HG02623 (cell line): ENCODE data around the gene PRKN.
"Not testable (repeated sequence)": the region's sequence is repeated elsewhere in the genome, so short reads cannot be mapped to it uniquely, and the experiment has no call there.

Experiments
- ATAC-seq: cut with Tn5 transposase; IDR thresholded peaks from one replicate; pipeline ENCODE4 v1.9.1; 2021; ENCODE audit warnings: moderate library complexity; ENCODE audit not compliant: unreplicated experiment

PRKN gene

DNA sequence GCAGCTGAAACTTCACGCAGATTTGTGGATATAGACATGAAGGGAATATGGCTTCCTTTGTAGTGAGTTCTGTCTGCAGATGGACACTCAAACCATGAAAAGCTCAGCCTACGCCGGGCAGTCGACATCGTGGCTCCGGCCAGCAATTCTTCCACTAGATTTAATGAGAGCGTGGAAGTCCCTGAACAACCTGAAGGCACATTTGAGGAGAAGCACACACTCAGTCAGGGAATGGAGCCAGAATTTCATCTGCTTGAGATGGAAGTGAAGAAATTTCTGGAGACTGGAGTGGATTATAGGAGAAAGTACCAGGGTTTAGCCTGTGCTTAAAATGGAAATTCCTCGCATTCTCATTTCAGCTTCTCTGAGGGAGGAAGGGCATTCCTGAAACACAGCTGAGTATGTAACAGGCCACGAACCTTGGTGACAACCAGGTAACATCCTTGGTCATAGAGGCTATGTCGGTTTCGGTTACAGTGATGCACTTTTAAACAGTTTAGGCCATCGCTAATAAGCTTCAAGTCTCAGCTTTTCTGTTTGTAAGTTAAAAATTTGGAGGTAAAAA, 1373.2 kb downstream of the PRKN start:
- no peak for ATAC-seq

GRCh38 chr6:161353208-161353613, 1374.4 kb downstream of the PRKN start:
- no peak for ATAC-seq

GRCh38 chr6:161351858-161352257, 1375.7 kb downstream of the PRKN start:
- no peak for ATAC-seq

GRCh38 chr6:161349886-161350285, 1377.7 kb downstream of the PRKN start:
- ATAC-seq, result no peak

GRCh38 chr6:161348628-161348994, 1379.0 kb downstream of the PRKN start:
- ATAC-seq, result no peak

GRCh38 chr6:161347988-161348627, 1379.5 kb downstream of the PRKN start:
- ATAC-seq, result no peak

GRCh38 chr6:161347125-161347524, 1380.4 kb downstream of the PRKN start:
- ATAC-seq, result no peak

DNA sequence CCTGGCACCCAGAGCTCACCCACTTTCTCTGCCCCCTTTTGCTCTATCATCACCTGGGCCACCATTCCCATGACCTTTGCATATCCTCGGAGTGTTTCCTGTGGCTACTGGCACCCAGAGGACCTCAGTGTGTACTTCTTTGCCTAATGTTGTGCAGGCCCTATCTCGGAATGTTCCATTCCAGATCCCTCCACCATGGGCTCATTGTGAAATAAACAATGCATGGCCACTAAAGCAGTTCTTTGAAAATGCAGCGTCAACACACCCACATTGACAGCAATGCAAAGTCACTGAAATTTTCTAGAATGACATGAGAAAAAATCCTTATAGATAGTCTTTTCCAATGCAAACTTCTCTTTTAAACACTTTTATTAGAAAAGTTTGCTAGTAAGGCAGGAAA, 1380.8 kb downstream of the PRKN start:
- ATAC-seq, result no peak

GRCh38 chr6:161344626-161345025, 1382.9 kb downstream of the PRKN start:
- ATAC-seq, result no peak

- no peak for ATAC-seq
These were observed 1385.5 kb downstream of the PRKN start for GRCh38 chr6:161342039-161342438.

DNA sequence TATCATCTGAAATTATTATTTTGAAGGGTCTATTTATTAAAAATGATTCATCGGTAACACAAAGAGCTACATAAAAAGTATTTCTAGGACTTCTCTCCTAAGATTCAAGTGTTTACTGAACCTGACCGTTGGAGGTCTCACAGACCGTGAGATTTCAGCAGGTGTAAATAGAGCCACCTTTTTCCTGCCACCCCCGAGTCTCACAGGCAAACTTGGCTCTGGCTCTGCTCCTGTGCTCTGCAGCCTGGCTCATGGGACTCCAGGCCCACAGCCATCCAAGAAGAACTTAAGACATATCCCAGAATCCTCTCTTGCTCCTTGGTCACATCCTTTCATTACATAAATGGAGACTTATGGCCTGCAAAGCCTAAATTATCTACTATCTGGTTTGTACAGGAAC, 1385.9 kb downstream of the PRKN start:
- no peak for ATAC-seq

- ATAC-seq, result no peak
These were observed 1389.6 kb downstream of the PRKN start for GRCh38 chr6:161338015-161338414.

DNA sequence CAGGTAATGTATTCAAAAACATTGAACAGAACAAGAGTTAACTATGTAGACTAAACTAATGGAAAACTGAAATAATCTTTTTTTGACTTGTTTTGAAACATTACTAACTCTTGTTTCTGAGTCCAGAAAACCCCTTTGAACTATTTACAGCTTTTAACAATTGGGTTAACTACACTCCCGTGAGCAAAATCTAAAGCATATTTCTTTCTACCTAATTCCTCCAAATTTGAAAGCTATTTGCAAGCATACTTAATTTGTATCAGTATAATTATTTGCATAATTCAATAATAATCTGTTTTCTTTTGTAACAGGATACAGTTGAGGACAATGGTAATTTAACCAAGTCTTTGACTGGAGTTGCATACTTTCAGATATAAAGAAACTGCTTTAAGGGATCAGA, 1391.1 kb downstream of the PRKN start:
- no peak for ATAC-seq

DNA sequence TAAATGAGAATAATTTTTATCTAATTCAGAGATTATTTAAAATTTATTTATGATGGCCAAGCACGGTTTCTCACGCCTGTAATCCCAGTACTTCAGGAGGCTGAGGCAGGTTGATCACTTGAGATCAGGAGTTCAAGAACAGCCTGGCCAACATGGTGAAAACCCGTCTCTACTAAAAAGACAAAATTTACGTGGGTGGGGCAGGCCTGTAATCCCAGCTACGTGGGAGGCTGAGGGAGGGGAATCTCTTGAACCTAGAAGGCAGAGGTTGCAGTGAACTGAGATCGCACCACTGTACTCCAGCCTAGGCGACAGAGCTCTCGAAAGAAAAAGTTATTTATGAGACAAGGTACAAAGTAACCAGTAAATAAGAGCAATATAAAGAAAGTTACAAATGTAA, 1394.2 kb downstream of the PRKN start:
- no peak for ATAC-seq

- not testable (repeated sequence) for ATAC-seq
These were observed 1396.0 kb downstream of the PRKN start for GRCh38 chr6:161331402-161332081.

DNA sequence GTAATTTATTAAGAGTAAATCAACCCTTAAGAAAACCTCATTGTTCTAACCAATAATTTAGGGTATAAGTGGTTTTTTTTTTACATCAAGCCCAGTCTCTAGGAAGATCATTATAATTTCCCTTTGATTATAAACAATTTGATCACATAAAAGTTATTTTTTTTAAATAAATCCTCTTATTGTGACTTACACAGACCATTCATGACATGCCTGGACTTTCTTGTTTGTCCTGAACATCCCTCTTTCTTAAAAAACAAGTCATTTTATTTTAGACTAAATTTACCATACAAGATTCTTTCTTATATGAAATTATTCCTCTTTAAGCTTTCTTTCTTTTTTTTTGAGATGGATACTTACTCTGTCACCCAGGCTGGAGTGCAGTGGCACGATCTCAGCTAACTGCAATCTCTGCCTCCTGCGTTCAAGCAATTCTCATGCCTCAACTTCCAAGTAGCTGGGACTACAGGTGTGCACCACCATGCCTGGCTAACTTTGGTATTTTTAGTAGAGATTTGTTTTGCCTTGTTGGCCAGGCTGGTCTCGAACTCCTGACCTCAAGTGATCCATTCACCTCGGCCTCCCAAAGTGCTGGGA, 1400.1 kb downstream of the PRKN start:
- no peak for ATAC-seq

GRCh38 chr6:161319231-161319630, 1408.3 kb downstream of the PRKN start:
- ATAC-seq, result no peak

DNA sequence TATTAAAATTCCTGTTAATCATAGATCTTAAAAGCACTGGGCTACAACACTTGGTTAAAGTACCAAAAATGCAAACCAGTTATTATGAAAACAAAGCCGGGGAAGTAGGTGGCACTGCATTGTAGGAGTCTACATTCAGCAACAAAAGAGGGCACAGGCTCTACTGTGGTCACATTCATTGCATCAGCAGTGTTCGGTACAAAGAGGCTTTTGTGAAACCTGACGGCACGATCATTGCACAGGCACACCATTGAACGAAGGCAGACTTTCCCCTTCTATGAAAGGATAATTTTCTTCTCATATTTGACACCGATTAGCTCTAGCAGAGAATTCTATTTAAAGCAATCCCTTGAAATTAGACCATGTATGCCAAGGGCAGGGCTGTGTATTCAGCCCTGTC, 1409.1 kb downstream of the PRKN start:
- ATAC-seq, result no peak

DNA sequence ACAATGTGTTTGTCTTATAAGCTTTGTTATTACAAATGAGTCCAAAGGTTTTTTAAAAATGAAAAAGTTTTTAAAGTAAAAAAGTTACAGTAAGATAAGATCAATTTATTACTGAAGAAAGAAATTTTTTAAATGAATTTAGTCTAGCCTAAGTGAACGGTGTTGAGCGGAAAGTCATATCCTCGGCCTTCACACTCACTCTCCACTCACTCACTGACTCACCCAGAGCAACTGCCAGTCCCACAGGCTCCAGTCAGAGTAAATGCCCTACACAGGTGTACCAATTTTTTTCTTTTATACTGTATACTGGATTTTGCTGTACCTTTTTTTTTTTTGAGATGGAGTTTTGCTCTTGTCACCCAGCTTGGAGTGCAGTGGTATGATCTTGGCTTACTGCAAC, 1411.0 kb downstream of the PRKN start:
- no peak for ATAC-seq

DNA sequence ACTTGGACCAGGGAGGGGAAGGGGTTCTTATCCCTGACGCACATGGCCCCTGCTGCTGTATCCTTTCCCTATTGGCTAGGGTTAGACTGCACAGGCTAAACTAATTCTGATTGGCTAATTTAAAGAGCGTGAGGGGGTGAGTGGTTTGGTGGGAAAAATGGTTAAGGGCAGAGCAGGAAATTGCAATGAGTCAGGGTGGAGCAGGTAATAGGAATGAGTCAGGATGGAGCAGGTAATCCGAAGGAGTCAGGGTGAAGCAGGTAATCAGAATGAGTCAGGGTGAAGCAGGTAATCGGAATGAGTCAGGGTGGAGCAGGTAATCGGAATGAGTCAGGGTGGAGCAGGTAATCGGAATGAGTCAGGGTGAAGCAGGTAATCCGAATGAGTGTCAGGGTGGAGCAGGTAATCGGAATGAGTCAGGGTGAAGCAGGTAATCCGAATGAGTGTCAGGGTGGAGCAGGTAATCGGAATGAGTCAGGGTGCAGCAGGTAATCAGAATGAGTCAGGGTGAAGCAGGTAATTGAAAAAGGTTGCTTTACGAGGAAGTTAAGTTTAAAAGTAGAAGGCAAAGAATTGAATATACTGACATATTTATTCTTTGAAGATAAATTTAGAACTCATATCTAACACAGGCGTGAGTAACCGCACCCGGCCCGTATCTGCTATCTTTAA, 1412.2 kb downstream of the PRKN start:
- not testable (repeated sequence) for ATAC-seq

DNA sequence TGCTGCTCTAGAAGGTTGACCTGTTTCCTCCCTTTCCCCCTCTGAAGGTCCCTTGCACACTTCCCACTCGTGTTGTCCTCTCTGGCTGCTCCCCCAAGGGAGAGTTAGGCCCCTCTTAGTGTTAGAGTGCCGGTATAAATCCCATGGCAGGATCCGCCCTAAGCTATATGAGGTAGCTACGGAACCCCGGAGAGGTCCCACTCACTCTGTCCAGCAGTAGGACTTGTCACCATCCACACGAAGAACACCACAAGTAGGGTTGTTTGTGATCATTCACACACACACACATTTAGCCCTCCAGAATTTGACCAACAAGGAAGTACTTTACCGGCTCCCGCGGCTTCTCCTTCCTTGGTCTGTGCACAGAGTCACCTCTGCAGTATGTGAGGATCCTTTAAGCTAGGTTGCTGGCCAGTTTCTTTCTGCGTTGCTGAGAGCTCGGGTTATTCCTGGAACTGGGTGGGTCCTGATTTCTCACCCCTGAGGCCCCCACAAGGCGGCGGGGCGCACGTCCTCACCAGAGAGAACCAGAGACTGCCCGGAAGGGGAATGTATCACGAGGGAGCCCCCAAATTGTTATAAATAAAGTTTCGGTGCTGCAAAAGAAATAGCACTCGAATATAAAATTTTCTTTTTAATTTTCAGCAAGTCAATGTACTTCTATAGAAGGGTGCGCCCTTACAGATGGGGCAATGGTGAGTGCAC, 1412.9 kb downstream of the PRKN start:
- ATAC-seq, result not testable (repeated sequence)
